OCI-LY3 (cell line): ENCODE measurements around the gene GSS.

Experiments used
- CTCF ChIP-seq: fragments of 200-600, 300-600 bp; sonication (generic); IDR thresholded peaks from 2 replicates; pipeline ENCODE4 v1.5.1; 2014; ENCODE audit warnings: antibody characterized with exemption, low read length, low read depth
- EZH2phosphoT487 ChIP-seq: fragments of 200-600 bp; shearing (Covaris generic); IDR thresholded peaks from 2 replicates; pipeline ENCODE4 v1.6.1; 2018; ENCODE audit warnings: antibody characterized with exemption, mixed run types, low read depth

- TF ChIP-seq EZH2phosphoT487, result no peak
- no peak for TF ChIP-seq CTCF
These were observed 10.1 kb downstream of the GSS start for GRCh38 chr20:34945315-34946077.
